HG03520 (cell line): ENCODE measurements around the gene ZACN.

ENCODE experiments used
- ATAC-seq: cut with Tn5 transposase; IDR thresholded peaks from one replicate; pipeline ENCODE4 v1.9.1; 2021; ENCODE audit warnings: mild to moderate bottlenecking, moderate library complexity; ENCODE audit not compliant: unreplicated experiment

The ZACN gene

DNA sequence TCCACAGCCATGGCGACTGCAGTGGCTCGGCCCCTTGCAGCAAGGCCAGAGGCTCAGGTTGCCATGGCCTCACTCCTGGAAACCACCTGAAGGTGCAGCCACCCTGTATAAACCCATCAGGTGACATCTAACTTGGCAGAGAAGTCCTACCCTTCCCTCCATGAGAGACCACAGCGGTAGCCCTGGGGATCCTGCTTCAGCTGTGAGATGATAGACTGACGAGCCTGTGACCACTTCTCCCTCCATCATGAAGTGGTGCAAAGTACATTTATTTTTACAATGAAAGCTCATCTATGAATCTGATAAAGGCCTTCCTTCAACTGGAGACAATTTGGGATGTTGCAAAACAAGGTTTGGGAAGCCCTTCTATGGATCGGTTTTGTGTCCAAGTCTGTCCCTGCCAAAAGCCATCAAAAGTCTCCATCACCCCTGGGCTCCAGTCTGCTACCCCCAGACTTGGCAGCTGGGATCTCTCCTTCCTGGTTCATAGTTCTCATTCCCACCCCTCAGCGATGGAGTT, 1.8 kb downstream of the ZACN start:
- no peak for ATAC-seq

DNA sequence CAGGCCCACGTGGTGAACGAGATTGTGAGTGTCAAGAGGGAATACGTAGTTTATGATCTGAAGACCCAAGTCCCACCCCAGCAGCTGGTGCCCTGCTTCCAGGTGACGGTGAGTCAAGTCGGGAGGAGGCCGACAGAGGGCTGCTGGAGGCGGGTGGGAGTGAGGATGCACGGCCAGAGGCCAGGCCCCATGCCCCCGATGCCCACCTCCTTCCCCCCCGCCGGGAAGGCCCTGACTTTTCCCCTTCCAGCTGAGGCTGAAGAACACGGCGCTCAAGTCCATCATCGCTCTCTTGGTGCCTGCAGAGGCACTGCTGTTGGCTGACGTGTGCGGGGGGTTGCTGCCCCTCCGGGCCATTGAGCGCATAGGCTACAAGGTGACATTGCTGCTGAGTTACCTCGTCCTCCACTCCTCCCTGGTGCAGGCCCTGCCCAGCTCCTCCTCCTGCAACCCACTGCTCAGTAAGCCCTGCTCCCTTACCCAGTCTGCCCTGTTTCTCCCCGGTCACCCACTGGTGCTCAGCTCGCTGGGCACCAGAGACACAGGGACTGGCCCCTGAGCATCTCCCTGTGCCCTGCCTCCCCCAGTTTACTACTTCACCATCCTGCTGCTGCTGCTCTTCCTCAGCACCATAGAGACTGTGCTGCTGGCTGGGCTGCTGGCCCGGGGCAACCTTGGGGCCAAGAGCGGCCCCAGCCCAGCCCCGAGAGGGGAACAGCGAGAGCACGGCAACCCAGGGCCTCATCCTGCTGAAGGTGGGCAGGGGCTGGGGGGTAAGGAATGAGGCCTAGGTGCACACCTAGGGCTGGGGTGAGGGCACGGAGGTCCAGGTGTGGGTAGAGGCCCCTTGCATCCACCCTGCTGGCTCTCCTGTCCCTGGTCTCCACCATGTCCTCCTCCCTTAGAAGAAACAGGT, 2.6 kb downstream of the ZACN start:
- ATAC-seq = no peak

- no peak for ATAC-seq
Observed at GRCh38 chr17:76082326-76083251, 3.6 kb downstream of the ZACN start.

GRCh38 chr17:76083536-76084182, 4.7 kb downstream of the ZACN start:
- ATAC-seq = no peak

DNA sequence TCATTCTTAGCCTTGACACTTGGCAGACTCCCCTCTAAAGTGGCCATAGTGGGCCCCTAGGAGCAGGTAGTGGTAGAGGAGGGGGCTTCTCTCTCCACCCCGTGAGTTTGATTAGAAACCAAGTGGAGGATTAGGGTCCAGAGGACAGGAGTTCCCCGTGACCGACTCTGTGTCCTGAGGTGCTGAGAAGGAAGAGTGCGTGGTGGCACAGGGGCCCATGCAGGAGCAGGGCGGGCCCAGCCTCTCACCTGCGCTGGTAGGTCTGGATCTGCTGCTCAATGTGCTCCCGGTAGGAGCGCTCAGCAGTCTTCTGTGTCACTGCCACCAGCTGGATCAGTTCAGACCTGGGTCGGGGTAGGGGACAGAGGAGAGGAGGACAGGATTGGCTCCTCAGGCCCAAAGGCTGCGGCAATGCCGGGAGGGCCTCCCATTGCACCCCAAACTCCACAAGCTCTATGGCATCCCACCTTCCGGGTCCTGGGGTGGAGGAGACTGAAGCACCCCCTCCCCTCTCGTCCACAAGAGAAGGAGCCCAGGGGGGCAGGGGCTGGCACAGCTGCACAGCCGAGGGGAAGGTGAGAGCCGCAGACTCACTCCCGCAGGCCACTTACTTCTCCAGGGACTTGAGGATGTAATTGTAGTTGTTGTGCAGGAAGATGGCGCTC, 6.2 kb downstream of the ZACN start:
- no peak for ATAC-seq

DNA sequence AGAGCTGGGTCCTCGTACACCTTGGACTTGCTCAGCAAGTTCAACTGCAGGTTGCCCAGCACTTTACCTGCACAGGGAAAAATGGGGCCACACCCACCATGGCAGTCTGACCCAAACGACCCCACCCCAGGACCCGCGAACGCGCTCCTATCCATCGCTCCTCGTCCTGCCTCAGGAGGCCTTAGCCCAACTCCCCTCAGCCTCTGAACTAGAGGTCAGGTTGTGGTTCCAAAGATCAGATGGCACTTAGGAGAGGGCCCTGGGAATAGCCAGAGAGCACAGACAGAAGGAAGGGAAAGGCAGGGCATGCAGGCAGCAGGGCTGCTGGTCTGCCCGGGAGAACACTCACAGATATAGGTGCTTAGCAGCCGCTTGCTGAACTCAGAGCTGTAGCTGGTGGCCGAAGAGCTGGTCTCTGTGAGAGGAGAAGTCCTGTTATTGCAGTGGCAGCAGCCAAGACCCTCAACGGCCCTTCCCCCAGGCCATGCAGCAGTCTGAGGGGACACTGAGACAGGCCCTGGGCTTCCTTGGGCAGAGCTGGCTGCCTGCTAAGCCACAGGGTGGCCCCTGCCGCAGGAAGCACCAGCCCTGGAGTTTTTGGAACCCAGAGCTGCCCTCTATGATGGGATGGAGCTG, 6.9 kb downstream of the ZACN start:
- no peak for ATAC-seq

DNA sequence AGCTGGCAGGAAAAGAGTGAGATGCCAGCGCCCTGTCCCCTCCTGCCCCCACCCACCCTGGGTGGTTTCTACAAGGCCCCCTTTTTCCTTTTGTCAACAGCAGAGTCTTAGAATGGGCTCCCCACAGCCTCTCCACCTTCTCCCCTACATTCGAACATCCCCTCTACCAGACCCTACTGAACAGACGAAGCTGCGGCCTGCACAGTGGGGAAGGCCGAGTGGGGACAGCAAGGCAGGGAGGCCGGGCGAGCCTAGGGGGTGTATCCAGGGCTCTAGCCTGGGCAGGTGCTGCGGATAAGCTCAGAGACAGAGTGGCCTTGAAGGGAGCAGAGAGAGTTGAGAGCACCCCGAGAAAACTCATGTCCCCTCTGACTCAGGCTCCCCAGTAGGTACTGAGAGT, 7.4 kb downstream of the ZACN start:
- no peak for ATAC-seq

GRCh38 chr17:76087531-76087930, 8.5 kb downstream of the ZACN start:
- no peak for ATAC-seq

- ATAC-seq = no peak
Observed at GRCh38 chr17:76088041-76088867, 9.3 kb downstream of the ZACN start.

GRCh38 chr17:76088868-76089576, 10.0 kb downstream of the ZACN start:
- no peak for ATAC-seq

GRCh38 chr17:76089680-76090516, 10.9 kb downstream of the ZACN start:
- no peak for ATAC-seq

GRCh38 chr17:76090517-76091129, 11.6 kb downstream of the ZACN start:
- ATAC-seq = no peak

GRCh38 chr17:76091526-76092286, 12.7 kb downstream of the ZACN start:
- no peak for ATAC-seq

- ATAC-seq = no peak
Observed at GRCh38 chr17:76092526-76093413, 13.8 kb downstream of the ZACN start.

- no peak for ATAC-seq
Observed at GRCh38 chr17:76094046-76094445, 15.1 kb downstream of the ZACN start.
